ENCODE measurements around the gene LGALS3. TPM values are rescaled to one million over a fixed set of nuclear protein-coding genes. Genes with fewer than 3 reads are reported as not detected.
"Not testable (repeated sequence)": the region's sequence is repeated elsewhere in the genome, so short reads cannot be mapped to it uniquely, and the experiment has no call there.

LGALS3 gene
- total RNA-seq, result 528 TPM
- long read RNA-seq, transcript LGALS3-207 (4 exons, 1,734 nt), result minor isoform, 12 of 736 reads
- long read RNA-seq, transcript LGALS3-201 (6 exons, 1,146 nt), result major isoform, 642 of 736 reads
- long read RNA-seq, partial matches to known transcripts, result 19 of 736 reads
- long read RNA-seq, other reads (novel, unspliced or antisense), result 63 of 736 reads

DNA sequence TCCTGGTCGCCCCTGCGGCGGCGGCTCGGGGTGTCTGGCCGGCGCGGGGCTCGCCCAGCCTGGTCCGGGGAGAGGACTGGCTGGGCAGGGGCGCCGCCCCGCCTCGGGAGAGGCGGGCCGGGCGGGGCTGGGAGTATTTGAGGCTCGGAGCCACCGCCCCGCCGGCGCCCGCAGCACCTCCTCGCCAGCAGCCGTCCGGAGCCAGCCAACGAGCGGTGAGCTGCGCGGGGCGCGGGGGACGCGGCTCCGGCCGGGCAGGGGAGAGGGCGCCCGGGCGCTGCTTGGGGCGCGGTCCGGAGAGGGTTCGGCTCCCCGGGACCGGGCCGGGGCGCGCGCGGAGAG lies at the start of gene LGALS3:
Gene LGALS3 (plus strand): TSS at position 167 of the 342 bp plus-strand sequence. CDS start 8,122 bp downstream, outside the sequence.
- intact Hi-C loops (cut with DNase I), result no loop called here

GRCh38 chr14:55079961-55080360 lies 49.1 kb upstream of the LGALS3 start:
- H3K4me1 ChIP-seq; intact Hi-C loops (cut with DNase I); H3K4me3 ChIP-seq; H3K27me3 ChIP-seq (ENCODE audit: low read depth); H3K9me3 ChIP-seq; DNase-seq; H3K27ac ChIP-seq; ATAC-seq; H3K36me3 ChIP-seq: not testable (repeated sequence)

More for the DNA sequence above, at the start of gene LGALS3:
- H3K9me3 ChIP-seq, result no peaks in the 10 kb centered on the region
- DNase-seq (peak; percentile 90), ATAC-seq (peak; percentile 94)
- no peaks in the 10 kb centered on the region for H3K27me3 ChIP-seq (ENCODE audit: low read depth)
- peaks cover 17% of the 10 kb centered on the region for H3K36me3 ChIP-seq
- peak within 1 kb of the TSS; percentile 98 for H3K27ac ChIP-seq
- H3K4me3 ChIP-seq, result peak within 1 kb of the TSS; percentile 83
- no peak for TF ChIP-seq CTCF (IDR thresholded peaks at IDR 0.05)
- H3K4me1 ChIP-seq, result peaks cover 66% of the 10 kb centered on the region

GRCh38 chr14:55084401-55085059 lies 44.5 kb upstream of the LGALS3 start:
- Histone ChIP-seq H3K27ac (no peak overlapping the region), H3K27me3 (ENCODE audit: low read depth) (no peaks in the 10 kb centered on the region), H3K4me3 (no peak overlapping the region), H3K9me3 (no peaks in the 10 kb centered on the region), H3K36me3 (no peaks in the 10 kb centered on the region), H3K4me1 (peaks cover 9% of the 10 kb centered on the region)
- no peak for ATAC-seq
- DNase-seq, result no peak
- no peak for TF ChIP-seq CTCF (IDR thresholded peaks at IDR 0.05)
- intact Hi-C loops (cut with DNase I), result no loop called here

DNA sequence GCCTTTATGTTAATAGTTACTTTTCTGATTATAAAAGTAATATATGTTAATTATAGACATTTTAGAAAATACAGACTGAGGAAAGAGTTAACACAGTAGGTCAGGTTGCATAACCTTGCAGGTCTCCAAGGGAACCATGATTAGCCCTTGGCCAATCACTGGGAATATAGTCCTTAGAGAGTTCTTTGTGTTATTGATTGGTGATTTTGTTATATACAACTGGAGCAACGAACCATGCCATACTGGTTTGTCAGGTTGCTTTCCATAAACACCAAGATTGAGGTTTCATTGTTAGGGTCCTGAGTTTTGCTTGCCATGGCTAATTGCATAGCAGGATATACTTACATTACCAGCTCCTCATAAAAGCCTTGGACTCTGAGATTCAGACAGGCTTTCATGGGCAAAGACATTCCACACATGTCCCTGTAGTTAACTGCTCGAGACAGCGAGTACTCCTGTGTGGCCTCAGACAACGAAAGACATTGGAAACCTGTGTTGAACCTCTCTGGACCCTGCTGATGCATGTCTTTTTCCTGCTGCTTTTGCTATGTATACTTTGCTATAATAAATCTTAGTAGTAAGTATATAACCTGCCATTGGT lies 43.9 kb upstream of the LGALS3 start:
- Histone ChIP-seq H3K27ac (no peak overlapping the region), H3K4me1 (peaks cover 11% of the 10 kb centered on the region), H3K36me3 (no peaks in the 10 kb centered on the region), H3K4me3 (no peak overlapping the region), H3K27me3 (ENCODE audit: low read depth) (no peaks in the 10 kb centered on the region), H3K9me3 (no peaks in the 10 kb centered on the region)
- ATAC-seq, result no peak
- intact Hi-C loops (cut with DNase I), result no loop called here
- TF ChIP-seq CTCF (IDR thresholded peaks at IDR 0.05), result no peak
- no peak for DNase-seq

- TF ChIP-seq CTCF (IDR thresholded peaks at IDR 0.05), result no peak
- H3K27ac ChIP-seq, result no peak overlapping the region
- DNase-seq (no peak), ATAC-seq (no peak)
- intact Hi-C loops (cut with DNase I), result no loop called here
- H3K4me1 ChIP-seq, result peaks cover 15% of the 10 kb centered on the region
- H3K27me3 ChIP-seq (ENCODE audit: low read depth), result no peaks in the 10 kb centered on the region
- no peaks in the 10 kb centered on the region for H3K36me3 ChIP-seq
- no peaks in the 10 kb centered on the region for H3K9me3 ChIP-seq
- no peak overlapping the region for H3K4me3 ChIP-seq
Observed at GRCh38 chr14:55086938-55087337, 42.1 kb upstream of the LGALS3 start.

DNA sequence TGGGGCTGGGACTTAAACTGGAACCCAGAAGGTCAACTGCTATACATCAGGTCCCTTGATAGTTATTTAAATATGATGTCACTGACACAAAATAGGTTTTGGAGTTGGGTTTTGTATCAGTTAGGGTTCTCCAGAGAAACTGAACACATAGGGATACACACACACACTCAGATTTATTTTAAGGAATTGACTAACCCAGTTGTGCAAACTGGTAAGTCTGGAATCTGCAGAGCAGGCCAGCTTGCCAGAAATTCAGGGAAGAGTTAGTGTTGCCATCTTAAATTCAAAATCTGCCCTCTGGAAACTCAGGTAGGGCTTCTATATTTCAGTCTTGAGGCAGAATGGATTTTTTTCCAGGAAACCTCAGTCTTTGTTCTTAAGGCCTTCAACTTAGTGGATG lies 40.7 kb upstream of the LGALS3 start:
- H3K9me3 ChIP-seq, result no peaks in the 10 kb centered on the region
- DNase-seq, result no peak
- no peak overlapping the region for H3K4me3 ChIP-seq
- no peak for ATAC-seq
- no peaks in the 10 kb centered on the region for H3K27me3 ChIP-seq (ENCODE audit: low read depth)
- no peaks in the 10 kb centered on the region for H3K36me3 ChIP-seq
- no peak for TF ChIP-seq CTCF (IDR thresholded peaks at IDR 0.05)
- no peak overlapping the region for H3K27ac ChIP-seq
- H3K4me1 ChIP-seq, result peaks cover 15% of the 10 kb centered on the region
- intact Hi-C loops (cut with DNase I), result no loop called here

All from lower lobe of right lung (tissue), 2 donors.